Keratinocyte (primary cell): Measurements from ENCODE around the gene PRAC1.
A peak's percentile ranks its signal among the peaks of the same experiment; 100 is the strongest.

Source experiments
- EZH2 ChIP-seq: IDR thresholded peaks from one replicate; pipeline ENCODE4 v1.6.1; 2012; ENCODE audit warnings: inconsistent platforms, mild to moderate bottlenecking, low read length, moderate library complexity
- TF ChIP-seq, protein P1 (sequence below), 3 experiments: IDR thresholded peaks in 1 of 3; conservative IDR thresholded peaks in 1 of 3; optimal IDR thresholded peaks in 1 of 3; 2 replicates in 2 of 3; 3 replicates in 1 of 3; pipeline versions ENCODE3 to v1.5.1; 2011; ENCODE audit warnings: low read length in 3 of 3, mild to moderate bottlenecking in 3 of 3, moderate library complexity in 2 of 3, control low read depth in 1 of 3, inconsistent platforms in 1 of 3; ENCODE audit not compliant: insufficient read depth in 2 of 3; ENCODE audit errors: extremely low read depth in 1 of 3

DNA sequence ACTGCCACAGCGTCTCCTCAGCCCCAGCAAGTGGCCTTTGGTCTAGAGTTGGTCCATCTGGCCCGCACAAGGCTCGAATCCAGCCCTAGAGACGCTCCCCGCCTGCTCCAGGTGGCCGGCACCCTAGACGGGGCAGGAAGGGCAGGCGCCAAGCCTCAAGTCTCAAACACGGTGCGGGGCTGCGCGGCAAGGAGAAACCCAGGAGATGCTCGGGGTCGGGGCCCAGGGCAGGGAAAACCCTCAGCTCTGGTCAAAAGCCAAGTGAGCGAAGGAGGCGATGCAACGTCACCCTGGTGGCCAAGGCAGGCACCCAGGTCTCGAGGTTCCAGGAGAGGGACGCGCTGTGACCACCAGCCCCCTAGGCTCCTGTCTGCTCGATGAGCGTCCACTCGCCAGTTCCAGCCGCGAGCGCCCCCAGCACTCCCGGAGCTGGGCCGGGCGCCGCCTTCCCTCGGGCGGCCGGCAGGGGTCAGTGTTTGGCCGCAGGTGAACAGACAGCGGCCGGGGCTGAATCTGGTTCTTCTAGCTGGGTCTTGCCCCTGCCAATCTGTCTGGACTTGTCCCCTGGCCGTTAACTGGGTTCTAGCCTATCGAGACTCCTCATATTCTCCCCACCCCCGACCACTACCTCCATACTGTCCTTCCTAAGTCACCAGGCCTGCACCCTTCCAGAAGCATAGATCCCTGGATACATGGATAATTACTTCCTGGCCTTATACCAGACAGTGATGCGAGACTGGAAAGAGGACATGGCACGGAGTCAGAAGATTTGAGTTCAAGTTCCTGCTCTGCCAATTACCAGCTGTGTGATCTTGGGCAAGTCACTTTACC lies 44.0 kb downstream of the PRAC1 start:
- TF ChIP-seq, protein P1, sequence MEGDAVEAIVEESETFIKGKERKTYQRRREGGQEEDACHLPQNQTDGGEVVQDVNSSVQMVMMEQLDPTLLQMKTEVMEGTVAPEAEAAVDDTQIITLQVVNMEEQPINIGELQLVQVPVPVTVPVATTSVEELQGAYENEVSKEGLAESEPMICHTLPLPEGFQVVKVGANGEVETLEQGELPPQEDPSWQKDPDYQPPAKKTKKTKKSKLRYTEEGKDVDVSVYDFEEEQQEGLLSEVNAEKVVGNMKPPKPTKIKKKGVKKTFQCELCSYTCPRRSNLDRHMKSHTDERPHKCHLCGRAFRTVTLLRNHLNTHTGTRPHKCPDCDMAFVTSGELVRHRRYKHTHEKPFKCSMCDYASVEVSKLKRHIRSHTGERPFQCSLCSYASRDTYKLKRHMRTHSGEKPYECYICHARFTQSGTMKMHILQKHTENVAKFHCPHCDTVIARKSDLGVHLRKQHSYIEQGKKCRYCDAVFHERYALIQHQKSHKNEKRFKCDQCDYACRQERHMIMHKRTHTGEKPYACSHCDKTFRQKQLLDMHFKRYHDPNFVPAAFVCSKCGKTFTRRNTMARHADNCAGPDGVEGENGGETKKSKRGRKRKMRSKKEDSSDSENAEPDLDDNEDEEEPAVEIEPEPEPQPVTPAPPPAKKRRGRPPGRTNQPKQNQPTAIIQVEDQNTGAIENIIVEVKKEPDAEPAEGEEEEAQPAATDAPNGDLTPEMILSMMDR (optimal IDR thresholded peaks at IDR 0.05 in 1 of 3, IDR thresholded peaks at IDR 0.05 in 1 of 3, conservative IDR thresholded peaks at IDR 0.05 in 1 of 3; ENCODE audit: extremely low read depth in 1 of 3, insufficient read depth in 2 of 3, low read length in 3 of 3) = peak; percentile 79 to 98 (median 80)
- no peak for TF ChIP-seq EZH2
